Esophagus muscularis mucosa (tissue), 4 donors: ENCODE measurements around the gene CLCNKA.

ENCODE experiments used
- EP300 ChIP-seq: sonication (generic); formaldehyde crosslinking; IDR thresholded peaks from one replicate; pipeline ENCODE4 v1.6.1; 2017; ENCODE audit warnings: antibody characterized with exemption
- POLR2A ChIP-seq: fragments of 450-650 bp; IDR thresholded peaks from one replicate; pipeline ENCODE4 v1.6.1; 2017; ENCODE audit warnings: antibody characterized with exemption, moderate library complexity, mild to moderate bottlenecking, low read depth
- POLR2AphosphoS5 ChIP-seq, 2 donors: sonication (generic); formaldehyde crosslinking; IDR thresholded peaks; one replicate each; pipeline ENCODE4 v1.6.1; 2017; ENCODE audit warnings: antibody characterized with exemption in 2 of 2
- TF ChIP-seq, protein P1 (sequence below), 3 experiments: fragments of 200-600 bp in 2 of 3; fragments of 450-650 bp in 1 of 3; sonication (generic) in 2 of 3; IDR thresholded peaks; one replicate each; pipeline ENCODE4 v1.5.1; 2017 to 2019; ENCODE audit warnings: antibody characterized with exemption in 3 of 3, mild to moderate bottlenecking in 2 of 3, moderate library complexity in 1 of 3

DNA sequence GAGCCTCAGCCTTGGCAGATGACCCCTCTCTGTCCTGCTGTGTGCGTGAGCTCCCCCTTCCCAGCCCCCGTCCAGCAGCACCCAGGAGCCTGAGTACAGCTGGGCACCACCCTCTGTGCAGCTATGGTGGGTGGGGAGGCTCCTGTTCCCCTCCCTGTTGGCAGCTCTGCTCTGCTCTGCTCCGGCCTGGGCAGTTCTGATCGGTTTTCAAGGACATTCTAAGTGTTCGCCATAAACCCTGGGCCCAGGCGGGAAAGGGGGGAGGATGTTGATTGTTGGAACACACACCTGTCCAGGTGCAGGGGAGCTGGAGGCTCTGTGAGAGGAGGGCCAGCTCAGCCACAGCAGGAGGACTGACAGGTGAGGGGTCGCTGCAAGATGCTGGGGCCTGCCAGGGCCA lies 21.7 kb downstream of the CLCNKA start, which contains the start of gene CLCNKB:
- TF ChIP-seq, protein P1, sequence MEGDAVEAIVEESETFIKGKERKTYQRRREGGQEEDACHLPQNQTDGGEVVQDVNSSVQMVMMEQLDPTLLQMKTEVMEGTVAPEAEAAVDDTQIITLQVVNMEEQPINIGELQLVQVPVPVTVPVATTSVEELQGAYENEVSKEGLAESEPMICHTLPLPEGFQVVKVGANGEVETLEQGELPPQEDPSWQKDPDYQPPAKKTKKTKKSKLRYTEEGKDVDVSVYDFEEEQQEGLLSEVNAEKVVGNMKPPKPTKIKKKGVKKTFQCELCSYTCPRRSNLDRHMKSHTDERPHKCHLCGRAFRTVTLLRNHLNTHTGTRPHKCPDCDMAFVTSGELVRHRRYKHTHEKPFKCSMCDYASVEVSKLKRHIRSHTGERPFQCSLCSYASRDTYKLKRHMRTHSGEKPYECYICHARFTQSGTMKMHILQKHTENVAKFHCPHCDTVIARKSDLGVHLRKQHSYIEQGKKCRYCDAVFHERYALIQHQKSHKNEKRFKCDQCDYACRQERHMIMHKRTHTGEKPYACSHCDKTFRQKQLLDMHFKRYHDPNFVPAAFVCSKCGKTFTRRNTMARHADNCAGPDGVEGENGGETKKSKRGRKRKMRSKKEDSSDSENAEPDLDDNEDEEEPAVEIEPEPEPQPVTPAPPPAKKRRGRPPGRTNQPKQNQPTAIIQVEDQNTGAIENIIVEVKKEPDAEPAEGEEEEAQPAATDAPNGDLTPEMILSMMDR (IDR thresholded peaks at IDR 0.05) = no peak
- TF ChIP-seq POLR2A = no peak
- no peak for TF ChIP-seq EP300
- no peak for TF ChIP-seq POLR2AphosphoS5 (IDR thresholded peaks at IDR 0.05)
